Measurements from ENCODE around the gene DNAH10.

DNA sequence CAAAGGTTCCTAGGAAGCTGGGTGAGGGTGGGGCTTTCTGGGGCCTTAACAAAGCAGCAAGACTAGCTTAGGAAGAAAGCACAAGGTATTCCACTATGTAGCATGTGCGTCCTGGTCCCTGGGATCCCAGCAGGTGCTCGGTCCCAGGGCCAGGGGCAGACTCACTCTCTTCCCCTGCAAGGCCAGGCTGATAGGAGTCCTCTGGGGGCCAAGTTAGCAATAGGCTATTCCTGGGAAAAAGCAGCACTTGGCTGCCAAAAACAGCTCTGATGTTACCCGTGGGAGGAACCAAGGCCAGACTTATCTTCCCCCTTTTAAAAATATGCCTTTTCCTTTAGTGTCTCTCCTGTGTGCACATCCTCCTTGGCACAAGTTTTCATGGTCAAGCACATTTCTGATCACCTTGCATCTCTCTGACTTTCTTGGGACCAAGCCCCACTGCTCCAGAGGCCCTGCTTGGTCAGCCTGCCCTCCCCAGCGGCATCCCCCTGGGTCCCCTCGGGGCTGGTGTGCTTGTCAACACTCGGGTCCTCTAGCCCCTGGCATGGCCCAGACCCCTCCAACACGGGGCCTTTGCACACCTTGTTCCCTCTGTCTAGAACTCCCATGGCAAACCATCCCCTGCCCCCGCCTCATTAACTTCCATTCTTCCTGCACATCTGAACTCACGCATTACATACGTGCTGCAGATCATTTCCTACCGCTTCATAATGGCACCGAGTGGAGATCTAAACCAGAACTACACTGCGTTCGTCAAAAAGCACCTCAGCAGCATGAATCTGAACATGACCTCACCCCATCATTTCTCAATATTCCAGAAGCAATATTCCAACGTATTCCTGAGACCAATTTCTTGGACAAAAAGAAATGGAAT is 188.6 kb downstream of the DNAH10 start:
- TF ChIP-seq, protein P1, sequence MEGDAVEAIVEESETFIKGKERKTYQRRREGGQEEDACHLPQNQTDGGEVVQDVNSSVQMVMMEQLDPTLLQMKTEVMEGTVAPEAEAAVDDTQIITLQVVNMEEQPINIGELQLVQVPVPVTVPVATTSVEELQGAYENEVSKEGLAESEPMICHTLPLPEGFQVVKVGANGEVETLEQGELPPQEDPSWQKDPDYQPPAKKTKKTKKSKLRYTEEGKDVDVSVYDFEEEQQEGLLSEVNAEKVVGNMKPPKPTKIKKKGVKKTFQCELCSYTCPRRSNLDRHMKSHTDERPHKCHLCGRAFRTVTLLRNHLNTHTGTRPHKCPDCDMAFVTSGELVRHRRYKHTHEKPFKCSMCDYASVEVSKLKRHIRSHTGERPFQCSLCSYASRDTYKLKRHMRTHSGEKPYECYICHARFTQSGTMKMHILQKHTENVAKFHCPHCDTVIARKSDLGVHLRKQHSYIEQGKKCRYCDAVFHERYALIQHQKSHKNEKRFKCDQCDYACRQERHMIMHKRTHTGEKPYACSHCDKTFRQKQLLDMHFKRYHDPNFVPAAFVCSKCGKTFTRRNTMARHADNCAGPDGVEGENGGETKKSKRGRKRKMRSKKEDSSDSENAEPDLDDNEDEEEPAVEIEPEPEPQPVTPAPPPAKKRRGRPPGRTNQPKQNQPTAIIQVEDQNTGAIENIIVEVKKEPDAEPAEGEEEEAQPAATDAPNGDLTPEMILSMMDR (IDR thresholded peaks at IDR 0.05; ENCODE audit: insufficient read depth, low read depth, low read length), result no peak
- no peak for TF ChIP-seq EZH2 (IDR thresholded peaks at IDR 0.05; ENCODE audit: insufficient read depth, low read length)

All from astrocyte (in vitro differentiated cells and primary cell).